ENCODE results near the gene MYH7. TPM values are rescaled to one million over a fixed set of nuclear protein-coding genes. Genes with fewer than 3 reads are reported as not detected.

MYH7 gene
- total RNA-seq, 1 experiment from 2014 or later: not detected

- no peak for TF ChIP-seq GRHL2 (CRISPR knock-in tag; IDR thresholded peaks at IDR 0.05; ENCODE audit: insufficient replicate concordance, severe bottlenecking)
Observed at GRCh38 chr14:23372509-23372908, 63.0 kb downstream of the MYH7 start, which contains the start of gene IL25 (continued).

- DNase-seq (ENCODE audit: low spot score) (no peak), ATAC-seq (no peak)
- Mint-ChIP-seq H3K36me3 (no peaks in the 10 kb centered on the region), H3K27me3 (ENCODE audit: low read depth) (peaks cover 66% of the 10 kb centered on the region), H3K9me3 (no peaks in the 10 kb centered on the region), H3K27ac (no peak overlapping the region), H3K4me3 (no peak overlapping the region), H3K4me1 (peaks cover 12% of the 10 kb centered on the region)
- POLR2A ChIA-PET: interaction anchor here (0.7 kb wide), 1 partner anchor 1963 kb away, joined by 3 read pairs; no protein-coding TSS in a partner anchor
- CTCF ChIA-PET: interaction anchor here (0.6 to 7.7 kb wide), 3 partner anchors 9 to 96 kb away, joined by 3 to 82 read pairs (median 3); no protein-coding TSS in a partner anchor
- no peak for TF ChIP-seq STAT6 (CRISPR knock-in tag; conservative IDR thresholded peaks at IDR 0.05; ENCODE audit: low read depth)
Observed at GRCh38 chr14:23371865-23372264, 63.6 kb downstream of the MYH7 start.

- no peaks in the 10 kb centered on the region for H3K9me3 Mint-ChIP-seq
- no peak for ATAC-seq
- peaks cover 58% of the 10 kb centered on the region for H3K27me3 Mint-ChIP-seq (ENCODE audit: low read depth)
- no peak for DNase-seq (ENCODE audit: low spot score)
- TF ChIP-seq HMGA2 (CRISPR knock-in tag; IDR thresholded peaks at IDR 0.05) (no peak), IRF1 (CRISPR knock-in tag; IDR thresholded peaks at IDR 0.05) (no peak), NFYB (CRISPR knock-in tag; conservative IDR thresholded peaks at IDR 0.05; ENCODE audit: low read depth) (no peak), RORB (CRISPR knock-in tag; IDR thresholded peaks at IDR 0.05) (no peak), CBFB (CRISPR knock-in tag; IDR thresholded peaks at IDR 0.05; ENCODE audit: low read depth) (no peak), NR2C2 (CRISPR knock-in tag; IDR thresholded peaks at IDR 0.05) (no peak), ZBTB21 (CRISPR knock-in tag; IDR thresholded peaks at IDR 0.05; ENCODE audit: borderline replicate concordance) (no peak), FOXP1 (CRISPR knock-in tag; IDR thresholded peaks at IDR 0.05; ENCODE audit: borderline replicate concordance) (no peak), ZSCAN18 (CRISPR knock-in tag; IDR thresholded peaks at IDR 0.05) (no peak), OVOL2 (CRISPR knock-in tag; IDR thresholded peaks at IDR 0.05; ENCODE audit: borderline replicate concordance) (no peak)
- no peaks in the 10 kb centered on the region for H3K36me3 Mint-ChIP-seq
- no peak overlapping the region for H3K27ac Mint-ChIP-seq
- H3K4me3 Mint-ChIP-seq: no peak overlapping the region
- POLR2A ChIA-PET: no interaction called here
- CTCF ChIA-PET: interaction anchor here (0.6 to 7.7 kb wide), 3 partner anchors 10 to 301 kb away, joined by 4 to 82 read pairs (median 8); no protein-coding TSS in a partner anchor
- peaks cover 8% of the 10 kb centered on the region for H3K4me1 Mint-ChIP-seq
Observed at GRCh38 chr14:23370221-23370620, 65.2 kb downstream of the MYH7 start.

GRCh38 chr14:23366426-23366921 lies 69.0 kb downstream of the MYH7 start:
- Mint-ChIP-seq H3K27ac (peak overlapping the region; percentile 75), H3K36me3 (0 out of 2 replicates have a peak, but pooled peaks cover 2% of the 10 kb centered on the region), H3K9me3 (no peaks in the 10 kb centered on the region), H3K27me3 (ENCODE audit: low read depth) (peaks cover 51% of the 10 kb centered on the region), H3K4me1 (peaks cover 27% of the 10 kb centered on the region), H3K4me3 (peak overlapping the region; percentile 71)
- DNase-seq (ENCODE audit: low spot score) (peak; percentile 93), ATAC-seq (peak; percentile 63)
- CTCF ChIA-PET: interaction anchor here (0.7 to 9.1 kb wide), 15 partner anchors 10 to 298 kb away, joined by 3 to 82 read pairs (median 6); partner anchors contain the start of genes CMTM5, PABPN1 and SLC22A17
- POLR2A ChIA-PET: interaction anchor here (1.0 to 2.2 kb wide), 8 partner anchors 8 to 183 kb away, joined by 3 to 12 read pairs (median 6); partner anchors contain the start of genes PABPN1, SLC22A17 and SLC7A8
- TF ChIP-seq FOXP1 (CRISPR knock-in tag; IDR thresholded peaks at IDR 0.05; ENCODE audit: borderline replicate concordance) (0 out of 2 replicates have a peak, but pooled peaks have one; percentile 31), ZNF423 (CRISPR knock-in tag; IDR thresholded peaks at IDR 0.05) (no peak), ZBTB43 (CRISPR knock-in tag; IDR thresholded peaks at IDR 0.05) (no peak), ZSCAN18 (CRISPR knock-in tag; IDR thresholded peaks at IDR 0.05) (no peak), USF2 (CRISPR knock-in tag; IDR thresholded peaks at IDR 0.05) (no peak), ZNF425 (CRISPR knock-in tag; conservative IDR thresholded peaks at IDR 0.05) (no peak), PRRX2 (CRISPR knock-in tag; IDR thresholded peaks at IDR 0.05) (no peak), CBFB (CRISPR knock-in tag; IDR thresholded peaks at IDR 0.05; ENCODE audit: low read depth) (no peak), NFYB (CRISPR knock-in tag; conservative IDR thresholded peaks at IDR 0.05; ENCODE audit: low read depth) (no peak)

Data from WTC11 (cell line).